DMS53 (cell line): Measurements from ENCODE around the gene ARID4B.
"Not testable (repeated sequence)": the region's sequence is repeated elsewhere in the genome, so short reads cannot be mapped to it uniquely, and the experiment has no call there.

Experiments
- DNase-seq: peaks from one replicate; lab custom pipeline; 2025; lab: John Stamatoyannopoulos, UW

The ARID4B gene

GRCh38 chr1:235298758-235299157, 29.2 kb downstream of the ARID4B start:
- DNase-seq, result no peak

DNA sequence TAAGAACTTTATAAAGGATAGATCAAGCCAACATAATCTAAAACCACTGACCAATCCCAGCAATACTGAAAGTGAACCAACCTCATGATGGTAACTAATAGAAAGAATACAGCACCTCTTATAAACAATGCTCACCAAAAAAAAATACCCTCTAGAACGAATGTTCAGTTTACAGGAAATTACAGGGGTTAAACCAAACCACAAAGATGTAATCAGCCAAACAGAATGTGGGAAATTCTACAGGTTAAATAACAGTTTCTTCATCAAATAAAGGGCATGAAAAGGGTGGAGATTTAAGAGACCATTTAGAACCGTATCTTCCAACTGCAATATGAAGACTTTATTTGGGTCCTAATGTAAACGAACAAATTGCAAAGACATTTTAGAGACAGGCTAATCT, 30.4 kb downstream of the ARID4B start:
- no peak for DNase-seq

DNA sequence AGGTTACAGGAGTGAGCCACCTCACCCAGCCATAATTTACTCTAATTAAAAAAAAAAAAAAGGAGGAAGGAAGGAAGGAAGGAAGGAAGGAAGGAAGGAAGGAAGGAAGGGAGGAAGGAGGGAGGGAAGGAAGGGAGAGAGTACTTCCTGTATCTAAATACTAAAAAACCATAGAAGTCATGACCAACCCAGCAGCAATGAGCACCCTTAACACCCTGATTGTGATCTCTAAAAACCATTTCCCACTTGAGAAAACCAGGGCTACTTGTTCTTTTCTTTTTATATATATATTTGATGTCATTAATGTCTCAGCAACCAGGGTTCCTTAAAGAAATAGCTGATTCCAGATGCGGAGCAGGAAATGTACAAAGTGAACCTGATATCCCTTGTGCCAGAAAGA, 31.2 kb downstream of the ARID4B start:
- DNase-seq, result peak; percentile 5

GRCh38 chr1:235295902-235296350, 32.1 kb downstream of the ARID4B start:
- DNase-seq, result peak; percentile 90

DNA sequence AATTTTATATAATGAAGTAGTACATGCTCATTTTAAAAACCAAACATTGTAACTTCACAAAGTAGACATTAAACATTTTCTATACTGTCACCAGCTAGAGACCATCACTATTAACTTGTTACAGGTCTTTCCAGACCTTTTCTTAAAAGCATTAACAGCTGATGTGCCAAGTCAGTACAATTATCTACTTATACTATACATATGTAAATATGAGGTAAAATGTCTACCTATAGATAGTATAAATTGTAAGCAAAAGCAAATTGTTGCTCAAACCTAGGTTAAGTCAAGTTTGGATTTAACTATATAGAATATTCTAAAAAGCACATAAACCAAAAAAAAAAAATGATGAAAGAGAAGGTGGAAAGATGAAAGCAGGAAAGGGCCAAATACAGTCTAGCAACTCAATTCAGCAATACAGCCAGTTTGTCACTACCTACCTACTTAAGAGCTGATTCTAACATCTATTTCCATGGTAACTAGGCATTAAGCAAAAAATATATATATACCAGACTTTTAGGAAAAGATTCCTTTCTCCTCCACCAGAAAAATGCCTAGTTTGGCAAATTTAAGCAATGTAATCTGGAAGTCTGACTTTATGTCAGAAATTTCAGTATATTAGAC, 34.5 kb downstream of the ARID4B start:
- DNase-seq, result peak; percentile 31

GRCh38 chr1:235292790-235293189, 35.2 kb downstream of the ARID4B start:
- no peak for DNase-seq

DNA sequence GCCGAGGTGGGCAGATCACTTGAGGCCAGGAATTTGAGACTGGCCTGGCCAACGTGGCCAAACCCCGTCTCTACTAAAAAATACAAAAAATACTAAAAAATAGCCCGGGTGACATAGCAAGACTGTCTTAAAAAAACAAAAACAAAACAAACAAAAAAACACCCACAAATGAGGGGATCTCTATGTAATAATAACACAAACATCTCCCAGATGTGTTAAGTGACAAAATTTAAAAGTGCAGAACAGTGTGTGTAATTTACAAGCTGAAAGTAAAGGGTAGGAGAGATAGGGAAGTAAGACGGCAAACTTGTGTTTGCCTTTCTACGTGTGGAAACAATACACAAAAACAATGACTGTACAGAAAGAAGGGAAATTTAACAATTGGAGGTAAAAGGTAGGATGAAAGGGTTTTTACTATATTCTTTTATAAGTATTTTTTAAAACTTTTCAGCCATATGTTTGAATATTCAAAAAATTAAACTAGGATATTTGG, 36.3 kb downstream of the ARID4B start:
- DNase-seq, result no peak

GRCh38 chr1:235290740-235291502, 37.1 kb downstream of the ARID4B start:
- DNase-seq, result no peak

DNA sequence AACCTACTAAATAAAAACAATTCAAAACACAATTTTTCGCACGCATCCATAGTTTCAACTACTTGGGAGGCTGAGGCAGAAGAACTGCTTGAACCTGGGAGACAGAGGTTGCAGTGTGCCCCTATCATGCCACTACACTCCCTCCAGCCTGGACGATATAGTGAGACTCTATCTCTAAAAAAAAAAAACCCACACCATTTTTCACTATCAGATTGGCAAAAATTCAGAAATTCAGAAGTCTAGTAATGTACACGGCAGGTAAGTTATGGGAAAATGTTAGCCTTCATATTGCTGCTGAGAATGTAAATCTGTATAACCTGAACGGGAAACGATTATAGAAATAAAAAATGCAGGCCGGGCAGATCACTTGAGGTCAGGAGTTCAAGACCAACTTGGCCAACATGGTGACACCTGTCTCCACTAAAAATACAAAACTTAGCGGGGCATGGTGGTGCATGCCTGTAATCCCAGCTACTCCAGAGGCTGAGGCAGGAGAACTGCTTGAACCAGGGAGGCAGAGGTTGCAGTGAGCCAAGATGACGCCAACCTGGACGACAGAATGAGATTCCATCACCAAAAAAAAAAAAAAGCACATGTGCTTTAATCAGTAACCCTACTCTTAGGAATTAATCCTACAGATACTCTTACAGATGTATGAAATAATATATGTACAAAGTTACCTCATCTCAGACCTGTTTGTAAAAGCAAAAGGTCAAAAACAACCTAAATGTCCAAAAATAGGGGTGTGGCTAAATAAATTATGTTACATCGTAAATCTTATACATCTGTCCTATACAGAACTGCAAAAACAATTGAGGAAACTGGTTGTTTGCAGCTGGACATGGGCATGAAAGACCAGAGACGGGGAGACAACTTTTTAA, 37.9 kb downstream of the ARID4B start:
- DNase-seq, result no peak

- no peak for DNase-seq
These were observed 40.6 kb downstream of the ARID4B start for GRCh38 chr1:235287208-235287882.

GRCh38 chr1:235286667-235287066, 41.3 kb downstream of the ARID4B start:
- no peak for DNase-seq

DNA sequence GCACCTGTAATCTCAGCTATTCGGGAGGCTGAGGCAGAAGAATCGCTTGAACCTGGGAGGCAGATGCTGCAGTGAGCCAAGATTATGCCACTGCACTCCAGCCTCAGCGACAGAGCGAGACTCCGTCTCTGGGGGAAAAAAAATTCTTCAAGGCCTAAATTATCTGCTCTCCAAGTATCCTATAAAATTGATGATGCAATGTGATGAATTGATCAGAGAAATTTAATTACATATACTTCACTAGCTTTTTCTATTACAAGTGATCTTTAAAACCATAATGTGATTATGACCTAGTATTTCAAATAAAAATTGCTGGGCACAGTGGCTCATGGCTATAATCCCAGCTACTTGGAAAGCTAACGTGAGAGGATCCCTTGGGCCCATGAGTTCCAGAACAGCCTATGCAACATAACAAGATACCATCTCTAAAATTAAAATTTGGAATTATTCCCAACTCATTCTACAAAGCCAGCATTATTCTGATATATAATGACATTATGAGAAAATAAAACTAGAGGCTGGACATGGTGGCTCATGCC, 43.7 kb downstream of the ARID4B start:
- no peak for DNase-seq

- DNase-seq, result not testable (repeated sequence)
These were observed 44.3 kb downstream of the ARID4B start for GRCh38 chr1:235283636-235284035.

GRCh38 chr1:235280467-235280866, 47.5 kb downstream of the ARID4B start:
- DNase-seq, result no peak

- no peak for DNase-seq
These were observed 48.3 kb downstream of the ARID4B start for GRCh38 chr1:235279694-235280093.

GRCh38 chr1:235278915-235279292, 49.1 kb downstream of the ARID4B start:
- DNase-seq, result no peak

GRCh38 chr1:235278233-235278914, 49.6 kb downstream of the ARID4B start:
- DNase-seq, result no peak

- no peak for DNase-seq
These were observed 50.3 kb downstream of the ARID4B start for GRCh38 chr1:235277709-235278108.

- no peak for DNase-seq
These were observed 52.1 kb downstream of the ARID4B start for GRCh38 chr1:235275836-235276235.

GRCh38 chr1:235275223-235275622, 52.8 kb downstream of the ARID4B start:
- DNase-seq, result no peak

DNA sequence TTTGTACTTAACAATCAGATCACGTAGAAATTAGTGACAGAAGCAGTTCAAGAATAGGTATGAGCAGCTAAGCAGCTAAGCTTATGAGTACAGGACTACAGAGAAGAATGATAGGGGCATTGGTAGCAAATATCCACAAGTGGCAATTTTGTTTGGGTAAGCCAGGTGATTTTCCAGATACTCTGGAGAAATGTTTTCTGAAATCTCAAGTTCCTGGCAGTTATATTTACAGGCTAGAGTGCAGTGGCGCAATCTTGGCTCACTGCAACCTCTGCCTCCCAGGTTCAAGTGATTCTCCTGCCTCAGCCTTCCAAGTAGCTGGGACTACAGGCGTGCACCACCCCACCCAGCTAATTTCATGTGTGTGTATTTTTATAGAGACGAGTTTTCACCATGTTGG, 55.1 kb downstream of the ARID4B start:
- no peak for DNase-seq
